Measurements from ENCODE around the gene ARHGAP19. TPM values are rescaled to one million over a fixed set of nuclear protein-coding genes. Genes with fewer than 3 reads are reported as not detected.

ARHGAP19 gene
- polyA plus RNA-seq, 1 of the 3 experiments (the other 2 are of a cell fraction), result 3.8 TPM

GRCh38 chr10:97325754-97326153 is 33.3 kb upstream of the ARHGAP19 start:
- no peak overlapping the region for H3K27ac ChIP-seq (ENCODE audit: low read depth in 2 of 2, low read length in 1 of 2)
- CTCF ChIA-PET, result no interaction called here
- H3K36me3 ChIP-seq (replicated peaks in 1 of 2; ENCODE audit: control insufficient read depth in 1 of 2, insufficient read depth in 2 of 2, low read length in 1 of 2), result no peaks in the 10 kb centered on the region
- no peaks in the 10 kb centered on the region; a peak in 1 of 4 replicates for H3K4me1 ChIP-seq (ENCODE audit: control insufficient read depth in 1 of 2, insufficient read depth in 2 of 2, low read depth in 1 of 2, low read length in 1 of 2)
- H3K79me2 ChIP-seq (ENCODE audit: insufficient read depth), result no peaks in the 10 kb centered on the region
- H3K27me3 ChIP-seq (ENCODE audit: insufficient read depth), result no peaks in the 10 kb centered on the region
- no peak overlapping the region for H3K4me2 ChIP-seq
- no peaks in the 10 kb centered on the region for H4K20me1 ChIP-seq (ENCODE audit: insufficient read depth)
- POLR2A ChIA-PET, result no interaction called here
- no peaks in the 10 kb centered on the region for H3K9me3 ChIP-seq
- H3K4me3 ChIP-seq (ENCODE audit: low read depth in 2 of 2, low read length in 1 of 2), result no peak overlapping the region
- 78% methylated on average over 9 of the region's 9 CpGs for WGBS (ENCODE audit: low lambda C conversion rate)
- DNase-seq, result no peak
- no peaks in the 10 kb centered on the region for H3K9me2 ChIP-seq
- no peak overlapping the region for H3K9ac ChIP-seq
- H3F3A ChIP-seq (replicated peaks; ENCODE audit: insufficient read depth), result peaks cover 5% of the 10 kb centered on the region
- TF ChIP-seq MXI1 (IDR thresholded peaks at IDR 0.05; ENCODE audit: low read depth, low read length) (no peak), MAX (IDR thresholded peaks at IDR 0.05; ENCODE audit: low read depth) (no peak), SIN3A (IDR thresholded peaks at IDR 0.05; ENCODE audit: borderline replicate concordance, low read depth, low read length) (no peak), RAD21 (IDR thresholded peaks at IDR 0.05; ENCODE audit: low read length) (no peak), GATA2 (CRISPR knock-in tag; IDR thresholded peaks at IDR 0.05) (no peak), TAF1 (IDR thresholded peaks at IDR 0.05; ENCODE audit: borderline replicate concordance, low read depth, low read length) (no peak), RFX5 (IDR thresholded peaks at IDR 0.05; ENCODE audit: low read length) (no peak), JUND (IDR thresholded peaks at IDR 0.05) (no peak), RXRA (IDR thresholded peaks at IDR 0.05; ENCODE audit: borderline replicate concordance, low read depth) (no peak), FOXM1 (IDR thresholded peaks at IDR 0.05; ENCODE audit: low read depth) (no peak)
- no peak overlapping the region for H2AFZ ChIP-seq (ENCODE audit: low read depth)

DNA sequence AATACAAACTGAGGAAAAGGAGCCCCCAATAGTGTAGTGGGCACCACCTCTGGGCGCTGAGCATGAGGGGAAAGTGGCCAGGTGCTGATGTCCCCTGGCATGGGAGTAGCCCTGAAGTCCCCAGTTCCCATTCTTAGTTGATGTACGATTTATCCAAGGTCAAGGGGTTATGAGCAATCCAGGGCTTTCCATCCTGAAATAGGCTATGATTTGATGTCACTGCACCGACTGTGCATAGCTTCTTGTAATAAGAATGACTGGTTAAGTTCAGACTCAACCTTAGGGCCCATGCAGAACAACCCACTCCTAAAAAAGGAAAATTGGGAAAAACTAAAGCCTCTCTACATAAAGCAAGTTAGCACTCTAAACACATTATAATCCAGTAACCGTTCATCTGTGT is 31.1 kb upstream of the ARHGAP19 start:
- Histone ChIP-seq H3K9ac (no peak overlapping the region), H3K79me2 (ENCODE audit: insufficient read depth) (no peaks in the 10 kb centered on the region), H3K9me2 (no peaks in the 10 kb centered on the region), H3F3A (replicated peaks; ENCODE audit: insufficient read depth) (peaks cover 5% of the 10 kb centered on the region), H3K9me3 (no peaks in the 10 kb centered on the region), H2AFZ (ENCODE audit: low read depth) (no peak overlapping the region), H3K4me1 (ENCODE audit: control insufficient read depth in 1 of 2, insufficient read depth in 2 of 2, low read depth in 1 of 2, low read length in 1 of 2) (peaks cover 0 to 5% of the 10 kb centered on the region in 2 experiments; a peak in 1 of 4 replicates), H3K27me3 (ENCODE audit: insufficient read depth) (no peaks in the 10 kb centered on the region), H3K27ac (ENCODE audit: low read depth in 2 of 2, low read length in 1 of 2) (no peak overlapping the region), H4K20me1 (ENCODE audit: insufficient read depth) (no peaks in the 10 kb centered on the region), H3K4me3 (ENCODE audit: low read depth in 2 of 2, low read length in 1 of 2) (no peak overlapping the region), H3K4me2 (no peak overlapping the region), H3K36me3 (replicated peaks in 1 of 2; ENCODE audit: control insufficient read depth in 1 of 2, insufficient read depth in 2 of 2, low read length in 1 of 2) (no peaks in the 10 kb centered on the region)
- ChIA-PET CTCF (no interaction called here), POLR2A (no interaction called here)
- no peak for DNase-seq
- TF ChIP-seq EZH2phosphoT487 (IDR thresholded peaks at IDR 0.05; ENCODE audit: borderline replicate concordance, low read depth) (no peak), EP300 (IDR thresholded peaks at IDR 0.05; ENCODE audit: borderline replicate concordance in 1 of 2, low read depth in 1 of 2, low read length in 1 of 2) (no peak), PBX3 (IDR thresholded peaks at IDR 0.05) (no peak), IRF3 (IDR thresholded peaks at IDR 0.05; ENCODE audit: low read depth, low read length) (no peak), YY1 (IDR thresholded peaks at IDR 0.05; ENCODE audit: low read depth) (no peak), RCOR1 (IDR thresholded peaks at IDR 0.05; ENCODE audit: low read length) (no peak), CTCF (IDR thresholded peaks at IDR 0.05) (no peak), GABPA (IDR thresholded peaks at IDR 0.05; ENCODE audit: low read depth) (no peak), USF1 (IDR thresholded peaks at IDR 0.05; ENCODE audit: borderline replicate concordance, low read depth) (no peak), CHD2 (IDR thresholded peaks at IDR 0.05; ENCODE audit: low read length, partially characterized antibody) (no peak)
- 68% methylated on average over 4 of the region's 4 CpGs for WGBS (ENCODE audit: low lambda C conversion rate)
